Mammary epithelial cell (primary cell): Measurements from ENCODE around the gene TRIM13.

Experiments
- CTCF ChIP-seq, 2 donors: IDR thresholded peaks in 1 of 2; conservative IDR thresholded peaks in 1 of 2; 2 replicates each; pipeline ENCODE4 v1.5.1; 2011 to 2012; ENCODE audit warnings: inconsistent platforms in 2 of 2, low read length in 2 of 2, mild to moderate bottlenecking in 2 of 2, control low read depth in 1 of 2, low read depth in 1 of 2; ENCODE audit not compliant: insufficient read depth in 1 of 2; ENCODE audit errors: extremely low read depth in 1 of 2
- EZH2 ChIP-seq: IDR thresholded peaks from 2 replicates; pipeline ENCODE4 v1.6.1; 2012; ENCODE audit warnings: low read length, inconsistent platforms, borderline replicate concordance

GRCh38 chr13:50015258-50015657, 18.4 kb downstream of the TRIM13 start, which contains the start of gene KCNRG:
- TF ChIP-seq CTCF (conservative IDR thresholded peaks at IDR 0.05 in 1 of 2, IDR thresholded peaks at IDR 0.05 in 1 of 2; ENCODE audit: extremely low read depth in 1 of 2, insufficient read depth in 1 of 2, low read depth in 1 of 2, low read length in 2 of 2) (no peak), EZH2 (no peak)
